Memory B cell (primary cell): Measurements from ENCODE around the gene MOV10L1.

Source experiments
- ATAC-seq: fragments of 150-1000 bp; cut with Tn5 transposase; 2 replicates; pipeline ENCODE4 v1.10.0; 2021; ENCODE audit warnings: low read depth, mild to moderate bottlenecking, moderate library complexity
- DNase-seq, 2 donors: peaks; one replicate each; pipeline ENCODE4 v3.0.0; 2022; ENCODE audit warnings: low spot score in 2 of 2
- H3K27ac Mint-ChIP-seq: one replicate; pipeline ENCODE4 v1.8.0; 2022; ENCODE audit warnings: mild to moderate bottlenecking, moderate library complexity, mixed read lengths
- H3K27me3 Mint-ChIP-seq: one replicate; pipeline ENCODE4 v1.8.0; 2022; ENCODE audit warnings: mixed read lengths
- H3K36me3 Mint-ChIP-seq: one replicate; pipeline ENCODE4 v1.8.0; 2022; ENCODE audit warnings: mild to moderate bottlenecking, mixed read lengths
- H3K4me1 Mint-ChIP-seq: one replicate; pipeline ENCODE4 v1.8.0; 2022; ENCODE audit warnings: mixed read lengths
- H3K4me3 Mint-ChIP-seq: one replicate; pipeline ENCODE4 v1.8.0; 2022; ENCODE audit warnings: mild to moderate bottlenecking, moderate library complexity, mixed read lengths
- H3K9me3 Mint-ChIP-seq: one replicate; pipeline ENCODE4 v1.8.0; 2022; ENCODE audit warnings: mixed read lengths

Gene MOV10L1

DNA sequence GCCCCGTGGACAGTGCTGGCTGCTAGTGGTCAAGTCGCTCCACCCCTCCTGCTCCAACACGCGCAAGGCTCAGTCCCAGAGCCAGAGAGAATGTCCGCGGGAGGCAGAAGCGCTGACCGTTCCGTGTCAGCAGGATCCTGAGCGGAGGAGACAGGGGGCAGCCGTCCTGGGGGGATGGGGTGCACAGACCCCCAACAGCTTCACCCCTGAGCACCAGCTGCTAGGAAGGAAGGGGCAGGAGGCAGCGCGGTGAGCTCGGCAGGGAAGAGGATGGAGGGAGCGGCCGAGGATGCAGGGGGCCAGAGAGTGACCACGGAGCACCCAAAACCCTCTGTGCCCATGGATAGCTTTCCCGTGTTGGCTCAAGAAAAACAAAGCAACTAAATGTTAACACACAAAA is 25.4 kb upstream of the MOV10L1 start:
- peaks cover 22% of the 10 kb centered on the region for H3K27me3 Mint-ChIP-seq
- H3K4me1 Mint-ChIP-seq = no peaks in the 10 kb centered on the region
- H3K36me3 Mint-ChIP-seq = no peaks in the 10 kb centered on the region
- H3K9me3 Mint-ChIP-seq = no peaks in the 10 kb centered on the region
- no peak for DNase-seq
- no peak overlapping the region for H3K4me3 Mint-ChIP-seq
- ATAC-seq = no peak
- no peak overlapping the region for H3K27ac Mint-ChIP-seq

DNA sequence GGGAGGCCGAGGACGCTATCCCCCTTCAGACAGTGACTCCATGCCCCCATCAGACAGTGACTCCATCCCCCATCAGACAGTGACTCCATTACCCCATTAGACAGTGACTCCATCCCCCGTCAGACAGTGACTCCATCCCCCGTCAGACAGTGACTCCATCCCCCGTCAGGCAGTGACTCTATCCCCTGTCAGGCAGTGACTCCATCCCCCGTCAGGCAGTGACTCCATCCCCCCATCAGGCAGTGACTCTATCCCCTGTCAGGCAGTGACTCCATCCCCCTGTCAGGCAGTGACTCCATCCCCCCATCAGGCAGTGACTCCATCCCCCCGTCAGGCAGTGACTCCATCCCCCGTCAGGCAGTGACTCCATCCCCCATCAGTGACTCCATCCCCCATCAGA is 22.6 kb upstream of the MOV10L1 start:
- no peak overlapping the region for H3K27ac Mint-ChIP-seq
- no peaks in the 10 kb centered on the region for H3K36me3 Mint-ChIP-seq
- ATAC-seq = no peak
- H3K27me3 Mint-ChIP-seq = peaks cover 28% of the 10 kb centered on the region
- no peaks in the 10 kb centered on the region for H3K9me3 Mint-ChIP-seq
- DNase-seq = no peak
- H3K4me3 Mint-ChIP-seq = no peak overlapping the region
- no peaks in the 10 kb centered on the region for H3K4me1 Mint-ChIP-seq

DNA sequence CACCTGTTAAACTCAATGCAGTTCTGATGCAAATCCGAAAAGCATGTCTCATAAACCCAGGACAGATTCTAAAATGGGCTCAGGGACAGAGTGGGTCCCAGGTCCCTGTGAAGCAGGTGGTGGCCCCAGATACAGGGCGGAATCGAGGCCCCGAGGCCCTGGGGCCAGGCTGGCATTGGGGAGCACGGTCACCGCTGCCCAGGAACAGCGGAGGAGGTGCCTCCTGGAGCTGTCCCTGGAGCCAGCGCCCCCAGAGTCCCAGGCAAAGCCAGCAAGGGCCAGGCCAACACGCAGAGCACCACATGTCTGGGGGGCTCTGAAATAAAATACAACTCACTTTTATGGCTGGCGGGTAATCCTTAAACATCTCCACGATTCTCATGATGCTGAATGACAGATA is 21.7 kb upstream of the MOV10L1 start:
- Mint-ChIP-seq H3K9me3 (no peaks in the 10 kb centered on the region), H3K27me3 (peaks cover 27% of the 10 kb centered on the region), H3K4me1 (no peaks in the 10 kb centered on the region), H3K4me3 (no peak overlapping the region), H3K36me3 (no peaks in the 10 kb centered on the region), H3K27ac (no peak overlapping the region)
- DNase-seq (no peak), ATAC-seq (no peak)

DNA sequence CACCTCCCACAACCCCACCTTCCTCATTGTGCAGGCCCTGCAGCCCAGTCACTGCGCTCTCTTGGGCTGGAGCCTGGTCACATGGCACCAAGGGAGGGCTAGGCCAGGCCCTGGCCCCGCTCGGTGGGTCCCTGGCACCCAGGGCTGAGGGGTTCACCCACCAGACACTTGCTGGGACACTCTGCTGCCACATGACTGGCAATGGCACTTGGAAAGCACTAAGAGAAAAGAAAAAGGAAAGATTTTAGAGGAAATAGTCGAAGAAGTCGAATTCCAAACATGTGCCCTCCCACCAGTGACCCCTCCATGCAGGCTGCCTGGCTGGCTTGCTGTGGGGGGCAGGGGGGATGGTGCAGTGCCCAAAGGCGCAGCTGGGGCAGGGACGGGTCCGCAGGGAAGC is 19.4 kb upstream of the MOV10L1 start:
- no peak overlapping the region for H3K4me3 Mint-ChIP-seq
- no peak overlapping the region for H3K27ac Mint-ChIP-seq
- H3K27me3 Mint-ChIP-seq = peaks cover 23% of the 10 kb centered on the region
- DNase-seq = no peak
- ATAC-seq = no peak
- no peaks in the 10 kb centered on the region for H3K36me3 Mint-ChIP-seq
- H3K9me3 Mint-ChIP-seq = no peaks in the 10 kb centered on the region
- no peaks in the 10 kb centered on the region for H3K4me1 Mint-ChIP-seq

DNA sequence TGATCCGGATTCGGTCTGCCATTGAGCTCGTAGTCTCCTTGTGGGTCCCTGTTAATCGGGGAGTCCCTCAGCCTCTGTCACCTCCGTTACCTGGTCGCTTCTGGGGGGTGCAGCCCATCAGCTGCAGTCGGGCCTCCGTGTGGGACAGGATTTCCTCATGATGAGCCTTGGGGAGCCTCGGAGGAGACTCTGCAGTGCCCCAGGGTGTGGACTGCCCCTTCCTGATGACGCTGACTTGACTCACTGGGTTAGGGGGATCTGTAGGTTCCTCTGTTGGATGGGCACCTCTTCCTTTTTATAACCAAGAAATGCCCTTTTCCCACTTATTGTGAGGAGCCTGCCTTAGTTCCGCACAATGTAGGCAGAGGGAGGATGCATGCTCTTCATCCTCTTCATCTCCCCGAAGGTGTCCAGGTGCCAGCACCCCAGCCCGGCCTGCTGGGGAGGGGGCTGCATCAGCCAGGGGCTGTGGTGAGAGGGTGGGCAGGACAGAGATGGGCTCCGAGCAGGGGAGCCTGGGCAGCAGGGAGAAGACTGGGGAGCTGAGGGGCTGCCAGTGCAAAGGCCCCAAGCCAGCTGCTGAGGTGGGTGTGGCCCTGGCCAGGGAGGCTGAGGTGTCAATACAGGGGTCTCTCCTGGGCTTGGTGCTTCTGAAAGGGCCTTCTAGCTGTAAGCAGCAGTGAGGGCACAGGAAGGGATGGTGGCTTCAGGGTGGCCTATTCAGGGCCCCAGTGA is 18.2 kb upstream of the MOV10L1 start:
- no peak overlapping the region for H3K27ac Mint-ChIP-seq
- no peak overlapping the region for H3K4me3 Mint-ChIP-seq
- H3K27me3 Mint-ChIP-seq = peaks cover 27% of the 10 kb centered on the region
- H3K36me3 Mint-ChIP-seq = no peaks in the 10 kb centered on the region
- no peaks in the 10 kb centered on the region for H3K9me3 Mint-ChIP-seq
- DNase-seq (no peak), ATAC-seq (no peak)
- H3K4me1 Mint-ChIP-seq = peaks cover 4% of the 10 kb centered on the region

DNA sequence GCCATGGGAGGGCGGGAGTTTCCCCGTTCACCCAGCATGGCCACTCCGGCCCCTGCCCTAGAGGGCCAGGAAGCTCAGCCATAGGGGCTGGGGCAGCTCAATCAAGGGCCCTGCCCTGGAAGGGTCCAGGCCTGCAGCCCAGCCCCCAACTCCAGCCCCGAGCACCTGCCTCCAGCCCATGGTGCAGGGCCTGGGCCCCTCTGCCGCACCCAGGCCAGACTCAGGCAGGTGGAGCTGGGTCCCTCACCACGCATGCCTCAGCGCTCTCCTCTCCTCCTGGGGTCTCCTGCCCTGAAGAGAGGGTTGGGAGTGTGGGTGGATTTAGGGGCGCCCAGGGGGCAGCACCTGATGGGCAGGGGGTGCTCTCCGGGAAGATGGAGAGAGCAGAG is 17.6 kb upstream of the MOV10L1 start:
- DNase-seq (no peak), ATAC-seq (no peak)
- Mint-ChIP-seq H3K9me3 (no peaks in the 10 kb centered on the region), H3K27ac (no peak overlapping the region), H3K27me3 (peaks cover 25% of the 10 kb centered on the region), H3K4me1 (peaks cover 6% of the 10 kb centered on the region), H3K4me3 (no peak overlapping the region), H3K36me3 (no peaks in the 10 kb centered on the region)

DNA sequence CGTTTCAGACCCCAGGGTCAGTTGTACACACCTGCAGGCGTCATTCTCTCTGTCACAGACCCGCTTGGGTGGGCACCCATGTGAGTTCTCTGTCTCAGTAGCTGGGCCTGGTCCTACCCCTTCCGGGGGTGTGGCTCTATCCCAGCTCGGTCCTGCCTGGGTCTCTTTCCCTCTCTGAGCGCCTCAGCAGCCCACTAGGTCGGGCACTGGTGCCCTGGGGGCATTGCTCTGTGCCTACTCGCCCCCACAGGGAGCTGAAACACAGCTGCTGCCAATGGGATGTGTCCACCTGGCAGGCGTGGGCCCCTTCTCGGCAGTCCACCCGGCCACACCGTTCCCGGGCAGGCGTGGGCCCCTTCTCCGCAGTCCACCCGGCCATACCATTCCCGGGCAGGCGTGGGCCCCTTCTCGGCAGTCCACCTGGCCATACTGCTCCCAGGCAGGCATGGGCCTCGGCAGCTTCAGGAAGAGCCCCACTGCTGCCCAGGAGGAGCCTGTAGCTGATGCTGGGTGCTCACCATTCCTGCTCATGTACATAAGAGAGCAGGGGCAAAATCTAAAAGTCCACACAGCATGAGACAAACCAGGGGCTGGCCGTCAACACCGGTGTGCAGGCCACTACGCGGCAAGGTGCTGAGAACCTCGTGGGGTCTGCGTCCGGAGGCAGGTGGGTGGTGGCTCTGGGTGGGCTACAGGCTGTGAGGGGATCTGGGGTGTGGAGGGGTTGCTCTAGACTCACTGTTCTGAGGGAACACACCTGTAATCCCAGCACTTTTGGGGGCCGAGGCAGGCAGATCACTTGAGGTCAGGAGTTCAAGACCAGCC is 16.9 kb upstream of the MOV10L1 start:
- DNase-seq = no peak
- no peak overlapping the region for H3K4me3 Mint-ChIP-seq
- no peaks in the 10 kb centered on the region for H3K9me3 Mint-ChIP-seq
- no peak for ATAC-seq
- H3K27me3 Mint-ChIP-seq = peaks cover 21% of the 10 kb centered on the region
- H3K36me3 Mint-ChIP-seq = no peaks in the 10 kb centered on the region
- peaks cover 6% of the 10 kb centered on the region for H3K4me1 Mint-ChIP-seq
- no peak overlapping the region for H3K27ac Mint-ChIP-seq

DNA sequence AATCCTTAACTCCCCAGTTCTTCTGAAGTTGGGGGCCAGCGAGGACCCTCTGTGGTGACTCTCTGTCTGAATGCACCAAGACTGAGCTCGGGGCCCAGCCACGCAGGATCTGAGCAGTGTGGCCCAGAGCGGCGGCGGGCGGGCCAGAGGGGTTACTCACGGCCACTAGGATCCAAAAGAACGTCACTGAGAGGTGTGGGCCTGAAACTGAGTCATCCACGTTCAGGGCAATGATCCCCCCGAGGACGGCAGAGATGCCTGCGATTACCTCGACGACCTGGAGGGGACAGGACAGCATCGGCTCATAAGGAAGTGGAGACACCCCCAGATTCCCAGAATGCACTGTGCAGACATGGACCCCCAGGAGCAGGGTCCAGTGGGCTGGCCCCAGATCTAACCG is 15.8 kb upstream of the MOV10L1 start:
- DNase-seq (no peak), ATAC-seq (no peak)
- Mint-ChIP-seq H3K27ac (no peak overlapping the region), H3K4me1 (peaks cover 6% of the 10 kb centered on the region), H3K36me3 (no peaks in the 10 kb centered on the region), H3K27me3 (peaks cover 20% of the 10 kb centered on the region), H3K4me3 (no peak overlapping the region), H3K9me3 (no peaks in the 10 kb centered on the region)

DNA sequence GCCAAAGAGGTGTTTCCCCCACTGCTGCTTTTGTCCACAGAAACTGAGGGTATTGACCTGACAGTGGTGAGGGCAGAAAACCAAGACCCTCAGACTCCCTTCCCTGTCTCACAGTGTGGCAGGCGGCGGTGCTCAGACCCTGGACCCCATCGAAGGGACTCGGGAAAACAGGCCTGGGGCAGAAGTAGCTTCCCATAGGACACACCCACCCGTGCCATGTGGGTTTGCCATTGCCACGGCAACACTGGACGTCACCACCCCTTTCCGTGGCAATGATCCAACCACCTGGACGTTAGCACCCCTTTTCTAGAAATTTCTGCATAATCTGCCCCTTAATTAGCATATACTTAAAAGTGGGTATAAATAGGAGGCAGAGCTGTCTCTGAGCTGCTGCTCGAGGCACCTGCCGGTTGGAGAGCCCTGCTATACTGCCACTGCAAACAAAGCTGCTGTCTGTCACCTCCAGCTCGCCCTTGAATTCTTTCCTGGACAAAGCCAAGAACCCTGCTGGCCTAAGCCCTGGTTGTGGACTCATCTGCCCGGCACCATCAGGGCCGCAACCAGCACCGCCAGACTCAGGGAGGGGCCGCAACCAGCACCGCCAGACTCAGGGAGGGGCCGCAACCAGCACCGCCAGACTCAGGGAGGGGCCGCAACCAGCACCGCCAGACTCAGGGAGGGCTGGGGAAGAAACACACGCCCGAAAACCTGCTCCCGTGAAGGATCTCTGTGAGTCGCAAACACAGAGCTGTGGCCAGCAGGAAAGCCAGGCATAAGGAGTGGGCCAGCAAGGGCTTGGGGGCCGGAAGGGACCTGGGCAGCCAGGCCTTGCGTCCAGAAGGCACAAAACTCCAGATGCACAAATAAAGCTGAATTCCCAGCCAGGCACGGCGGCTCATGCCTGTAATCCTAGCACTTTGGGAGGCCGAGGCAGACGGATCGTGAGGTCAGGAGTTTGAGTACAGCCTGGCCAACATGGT is 15.0 kb upstream of the MOV10L1 start:
- Mint-ChIP-seq H3K9me3 (no peaks in the 10 kb centered on the region), H3K4me3 (no peak overlapping the region), H3K27ac (no peak overlapping the region), H3K27me3 (peaks cover 19% of the 10 kb centered on the region), H3K36me3 (no peaks in the 10 kb centered on the region), H3K4me1 (peaks cover 6% of the 10 kb centered on the region)
- no peak for ATAC-seq
- no peak for DNase-seq

DNA sequence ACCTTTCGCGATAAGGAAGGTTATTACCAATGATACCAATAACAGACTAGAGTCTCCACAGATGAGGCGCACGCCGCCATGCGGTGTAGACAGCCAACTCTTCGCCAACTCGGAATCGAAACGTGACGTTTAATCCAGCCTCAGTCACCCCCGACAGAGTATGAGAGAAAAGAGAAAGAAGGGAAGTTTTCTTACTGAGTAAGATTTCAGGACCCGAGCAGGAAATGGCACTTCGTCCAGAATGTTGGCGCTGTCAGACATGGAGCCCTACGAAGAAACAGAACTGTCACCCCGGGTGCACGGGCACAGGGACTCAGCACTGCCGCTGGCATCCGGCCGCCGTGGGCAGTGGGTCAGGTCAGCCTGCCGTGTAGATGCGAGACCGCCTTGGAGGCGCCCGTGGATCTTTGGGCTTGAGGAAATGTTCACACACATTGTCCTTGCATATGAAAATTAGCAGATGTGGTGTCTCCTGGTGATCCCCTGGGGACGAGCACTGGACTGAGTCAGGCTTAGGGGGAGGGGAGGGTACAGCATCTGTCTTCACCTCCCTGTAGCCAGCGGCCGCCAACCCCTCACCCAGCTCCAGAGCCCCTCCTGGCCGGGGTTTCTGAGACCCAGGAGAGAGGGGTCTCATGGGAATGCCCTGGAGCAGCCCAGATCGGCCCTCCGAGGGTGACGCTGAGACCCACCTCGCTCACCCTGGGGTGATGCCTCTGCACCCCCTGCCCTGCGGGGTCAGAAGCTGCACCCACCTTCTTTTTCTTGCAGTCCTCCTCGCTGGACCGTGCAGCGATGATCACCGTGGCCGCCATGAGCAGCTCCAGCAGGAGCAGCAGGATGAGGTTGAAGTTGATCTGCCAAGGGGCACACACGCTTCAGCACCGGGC is 12.9 kb upstream of the MOV10L1 start:
- ATAC-seq = no peak
- Mint-ChIP-seq H3K36me3 (no peaks in the 10 kb centered on the region), H3K4me3 (no peak overlapping the region), H3K4me1 (peaks cover 9% of the 10 kb centered on the region), H3K27ac (no peak overlapping the region), H3K9me3 (no peaks in the 10 kb centered on the region), H3K27me3 (peaks cover 22% of the 10 kb centered on the region)
- DNase-seq = no peak

DNA sequence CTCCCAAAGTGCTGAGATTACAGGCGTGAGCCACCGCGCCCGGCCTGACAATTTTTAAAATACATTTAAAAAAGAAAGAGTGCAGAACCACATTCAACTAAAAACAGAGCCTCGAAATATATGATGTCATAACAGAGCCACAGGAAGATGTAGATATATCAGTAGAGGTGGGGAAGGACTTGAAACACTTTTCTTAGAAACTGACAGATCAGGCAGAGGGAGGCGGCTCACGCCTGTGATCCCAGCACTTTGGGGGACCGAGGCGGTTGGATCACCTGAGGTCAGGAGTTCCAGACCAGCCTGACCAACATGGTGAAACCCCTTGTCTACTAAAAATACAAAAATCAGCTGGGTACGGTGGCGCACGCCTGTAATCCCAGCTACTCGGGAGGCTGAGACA is 11.6 kb upstream of the MOV10L1 start:
- no peak overlapping the region for H3K27ac Mint-ChIP-seq
- no peak overlapping the region for H3K4me3 Mint-ChIP-seq
- peaks cover 9% of the 10 kb centered on the region for H3K4me1 Mint-ChIP-seq
- no peaks in the 10 kb centered on the region for H3K9me3 Mint-ChIP-seq
- H3K36me3 Mint-ChIP-seq = no peaks in the 10 kb centered on the region
- peaks cover 29% of the 10 kb centered on the region for H3K27me3 Mint-ChIP-seq
- ATAC-seq (no peak), DNase-seq (no peak)

DNA sequence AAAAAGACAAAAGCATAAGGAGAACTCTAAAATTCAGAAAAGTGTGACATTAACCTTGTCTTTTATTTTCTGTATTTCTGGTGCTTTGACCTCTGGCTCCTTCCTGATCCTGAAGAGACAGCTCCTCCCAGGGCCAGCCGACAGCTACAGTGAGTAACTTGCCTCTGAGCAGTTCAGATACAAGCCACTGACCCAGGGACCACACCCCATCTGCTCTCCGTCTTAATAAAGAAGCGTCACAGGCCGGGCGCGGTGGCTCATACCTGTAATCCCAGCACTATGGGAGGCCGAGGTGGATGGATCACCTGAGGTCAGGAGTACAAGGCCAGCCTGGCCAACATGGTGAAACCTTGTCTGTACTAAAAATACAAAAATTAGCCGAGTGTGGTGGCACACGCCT is 11.0 kb upstream of the MOV10L1 start:
- no peaks in the 10 kb centered on the region for H3K9me3 Mint-ChIP-seq
- no peaks in the 10 kb centered on the region for H3K36me3 Mint-ChIP-seq
- H3K27ac Mint-ChIP-seq = no peak overlapping the region
- H3K4me3 Mint-ChIP-seq = no peak overlapping the region
- peaks cover 30% of the 10 kb centered on the region for H3K27me3 Mint-ChIP-seq
- peaks cover 9% of the 10 kb centered on the region for H3K4me1 Mint-ChIP-seq
- ATAC-seq (no peak), DNase-seq (no peak)

DNA sequence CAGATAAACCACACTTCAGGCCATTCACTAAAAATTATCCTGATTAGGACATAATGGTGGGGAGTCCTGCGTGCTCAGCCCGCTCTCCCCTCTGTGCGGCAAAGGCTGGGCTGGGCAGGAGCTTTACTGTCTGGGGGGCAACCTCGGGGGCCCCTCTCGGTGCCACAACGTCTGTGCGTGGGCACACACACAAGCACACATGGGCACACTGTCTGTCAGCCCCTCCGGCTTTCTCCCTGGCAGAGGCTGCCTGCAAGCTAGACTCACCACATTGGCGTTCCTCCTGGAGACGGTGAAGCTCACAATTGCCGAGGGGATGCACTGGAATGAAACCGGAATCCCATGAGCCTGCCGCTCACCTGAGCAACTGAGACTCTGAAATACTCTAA is 9.7 kb upstream of the MOV10L1 start:
- Mint-ChIP-seq H3K4me3 (no peak overlapping the region), H3K27ac (no peak overlapping the region), H3K9me3 (no peaks in the 10 kb centered on the region), H3K36me3 (no peaks in the 10 kb centered on the region), H3K4me1 (peaks cover 10% of the 10 kb centered on the region), H3K27me3 (peaks cover 28% of the 10 kb centered on the region)
- DNase-seq (no peak), ATAC-seq (no peak)
